HepG2 (cell line): ENCODE data around the gene PKNOX2. TPM values are rescaled to one million over a fixed set of nuclear protein-coding genes. Genes with fewer than 3 reads are reported as not detected.

Source experiments
- SOX6 ChIP-seq, 2 experiments: fragments of 450-650 bp in 1 of 2; sonication (generic) in 1 of 2; formaldehyde crosslinking in 1 of 2; IDR thresholded peaks; 2 replicates each; pipeline versions ENCODE4 v1.4.0 to v1.6.1; 2017 to 2020; ENCODE audit warnings: antibody characterized with exemption in 1 of 2, mild to moderate bottlenecking in 1 of 2, missing genetic modification reagents in 1 of 2
- polyA plus RNA-seq, 8 experiments: library from polyadenylated mRNA; depleted of rRNA in 3 of 8; stranded (reverse) in 7 of 8; unstranded in 1 of 8; fragments of >200 nt; fragmentation: Illumina TruSeq in 4 of 8; extraction: Trizol in 4 of 8; gene quantifications; 2 replicates each; pipeline versions ENCODE4 v1.2.1 to v1.2.3, GENCODE V29; 2011 to 2016; ENCODE audit warnings: low read depth in 4 of 8, missing spikeins in 1 of 8, mixed read lengths in 1 of 8; ENCODE audit not compliant: insufficient read depth in 1 of 8
- total RNA-seq, 5 experiments: library from RNA; depleted of rRNA; stranded (reverse); fragments of >200 nt; fragmentation: Illumina TruSeq; extraction: Trizol; gene quantifications; 2 replicates each; pipeline ENCODE4 v1.2.3, GENCODE V29; 2016; ENCODE audit warnings: low read depth in 1 of 5
- TF ChIP-seq, protein P1 (sequence below): sonication (generic); formaldehyde crosslinking; IDR thresholded peaks from one replicate; pipeline ENCODE4 v1.5.1; 2020; ENCODE audit warnings: mild to moderate bottlenecking, missing genetic modification reagents; ENCODE audit errors: not compliant biosample characterization
- TF ChIP-seq, protein P2 (sequence below): sonication (generic); formaldehyde crosslinking; IDR thresholded peaks from 2 replicates; pipeline ENCODE4 v1.9.0; 2021; ENCODE audit warnings: mild to moderate bottlenecking, missing genetic modification reagents
- TF ChIP-seq, protein P3 (sequence below): IDR thresholded peaks from 2 replicates; pipeline ENCODE4 v1.6.1; 2016

PKNOX2 gene
- total and polyA plus RNA-seq, 2 of the 13 experiments (the other 11 are each of a cell fraction or from before 2014, with no cell fraction given) = not detected

DNA sequence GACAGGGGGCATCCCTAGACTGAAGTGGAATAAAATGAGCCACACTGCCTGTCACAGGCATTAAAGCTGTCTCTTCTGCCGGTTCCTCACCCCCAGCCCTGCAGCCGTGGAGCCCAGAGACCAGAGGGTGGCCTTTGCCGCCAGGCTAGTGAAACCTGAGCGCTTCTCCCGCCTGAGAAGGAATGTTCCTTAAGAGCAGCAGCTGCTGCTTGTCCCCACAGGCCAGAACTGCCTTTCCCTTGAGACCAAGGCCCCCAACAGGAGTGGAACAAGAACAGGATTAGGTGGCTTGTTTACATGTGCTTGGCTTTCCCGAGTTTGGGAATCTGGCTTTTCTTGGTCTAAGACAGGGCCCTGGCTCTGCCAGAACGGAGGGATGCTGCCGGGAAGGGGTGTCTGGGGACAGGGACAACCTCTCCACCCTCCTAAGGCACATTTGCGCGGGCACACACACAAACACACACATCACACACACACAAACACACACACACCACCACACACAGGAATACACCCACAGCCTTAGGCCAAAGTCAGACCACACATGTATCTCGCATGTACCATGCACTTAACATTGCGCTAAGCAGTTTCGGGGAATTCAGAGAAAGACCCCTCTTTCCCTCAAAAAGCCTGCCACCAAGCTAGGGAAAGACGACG is 239.7 kb downstream of the PKNOX2 start (continued):
- TF ChIP-seq, protein P1, sequence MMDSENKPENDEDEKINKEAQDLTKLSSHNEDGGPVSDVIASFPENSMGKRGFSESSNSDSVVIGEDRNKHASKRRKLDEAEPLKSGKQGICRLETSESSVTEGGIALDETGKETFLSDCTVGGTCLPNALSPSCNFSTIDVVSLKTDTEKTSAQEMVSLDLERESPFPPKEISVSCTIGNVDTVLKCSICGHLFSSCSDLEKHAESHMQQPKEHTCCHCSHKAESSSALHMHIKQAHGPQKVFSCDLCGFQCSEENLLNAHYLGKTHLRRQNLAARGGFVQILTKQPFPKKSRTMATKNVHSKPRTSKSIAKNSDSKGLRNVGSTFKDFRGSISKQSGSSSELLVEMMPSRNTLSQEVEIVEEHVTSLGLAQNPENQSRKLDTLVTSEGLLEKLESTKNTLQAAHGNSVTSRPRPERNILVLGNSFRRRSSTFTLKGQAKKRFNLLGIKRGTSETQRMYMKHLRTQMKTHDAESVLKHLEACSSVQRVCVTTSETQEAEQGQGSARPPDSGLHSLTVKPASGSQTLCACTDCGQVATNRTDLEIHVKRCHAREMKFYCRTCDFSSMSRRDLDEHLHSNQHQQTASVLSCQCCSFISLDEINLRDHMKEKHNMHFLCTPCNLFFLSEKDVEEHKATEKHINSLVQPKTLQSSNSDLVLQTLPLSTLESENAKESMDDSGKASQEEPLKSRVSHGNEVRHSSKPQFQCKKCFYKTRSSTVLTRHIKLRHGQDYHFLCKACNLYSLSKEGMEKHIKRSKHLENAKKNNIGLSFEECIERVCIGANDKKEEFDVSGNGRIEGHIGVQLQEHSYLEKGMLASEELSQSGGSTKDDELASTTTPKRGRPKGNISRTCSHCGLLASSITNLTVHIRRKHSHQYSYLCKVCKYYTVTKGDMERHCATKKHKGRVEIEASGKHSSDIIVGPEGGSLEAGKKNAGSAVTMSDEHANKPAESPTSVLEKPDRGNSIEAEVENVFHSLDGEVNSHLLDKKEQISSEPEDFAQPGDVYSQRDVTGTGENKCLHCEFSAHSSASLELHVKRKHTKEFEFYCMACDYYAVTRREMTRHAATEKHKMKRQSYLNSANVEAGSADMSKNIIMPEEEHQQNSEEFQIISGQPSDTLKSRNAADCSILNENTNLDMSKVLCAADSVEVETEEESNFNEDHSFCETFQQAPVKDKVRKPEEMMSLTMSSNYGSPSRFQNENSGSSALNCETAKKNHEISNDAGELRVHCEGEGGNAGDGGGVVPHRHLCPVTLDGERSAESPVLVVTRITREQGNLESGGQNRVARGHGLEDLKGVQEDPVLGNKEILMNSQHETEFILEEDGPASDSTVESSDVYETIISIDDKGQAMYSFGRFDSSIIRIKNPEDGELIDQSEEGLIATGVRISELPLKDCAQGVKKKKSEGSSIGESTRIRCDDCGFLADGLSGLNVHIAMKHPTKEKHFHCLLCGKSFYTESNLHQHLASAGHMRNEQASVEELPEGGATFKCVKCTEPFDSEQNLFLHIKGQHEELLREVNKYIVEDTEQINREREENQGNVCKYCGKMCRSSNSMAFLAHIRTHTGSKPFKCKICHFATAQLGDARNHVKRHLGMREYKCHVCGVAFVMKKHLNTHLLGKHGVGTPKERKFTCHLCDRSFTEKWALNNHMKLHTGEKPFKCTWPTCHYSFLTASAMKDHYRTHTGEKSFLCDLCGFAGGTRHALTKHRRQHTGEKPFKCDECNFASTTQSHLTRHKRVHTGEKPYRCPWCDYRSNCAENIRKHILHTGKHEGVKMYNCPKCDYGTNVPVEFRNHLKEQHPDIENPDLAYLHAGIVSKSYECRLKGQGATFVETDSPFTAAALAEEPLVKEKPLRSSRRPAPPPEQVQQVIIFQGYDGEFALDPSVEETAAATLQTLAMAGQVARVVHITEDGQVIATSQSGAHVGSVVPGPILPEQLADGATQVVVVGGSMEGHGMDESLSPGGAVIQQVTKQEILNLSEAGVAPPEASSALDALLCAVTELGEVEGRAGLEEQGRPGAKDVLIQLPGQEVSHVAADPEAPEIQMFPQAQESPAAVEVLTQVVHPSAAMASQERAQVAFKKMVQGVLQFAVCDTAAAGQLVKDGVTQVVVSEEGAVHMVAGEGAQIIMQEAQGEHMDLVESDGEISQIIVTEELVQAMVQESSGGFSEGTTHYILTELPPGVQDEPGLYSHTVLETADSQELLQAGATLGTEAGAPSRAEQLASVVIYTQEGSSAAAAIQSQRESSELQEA (CRISPR knock-in tag) = peak; percentile 30
- no peak for TF ChIP-seq SOX6 (IDR thresholded peaks at IDR 0.05)
- no peak for TF ChIP-seq SOX6 (CRISPR knock-in tag; IDR thresholded peaks at IDR 0.05)
- TF ChIP-seq, protein P2, sequence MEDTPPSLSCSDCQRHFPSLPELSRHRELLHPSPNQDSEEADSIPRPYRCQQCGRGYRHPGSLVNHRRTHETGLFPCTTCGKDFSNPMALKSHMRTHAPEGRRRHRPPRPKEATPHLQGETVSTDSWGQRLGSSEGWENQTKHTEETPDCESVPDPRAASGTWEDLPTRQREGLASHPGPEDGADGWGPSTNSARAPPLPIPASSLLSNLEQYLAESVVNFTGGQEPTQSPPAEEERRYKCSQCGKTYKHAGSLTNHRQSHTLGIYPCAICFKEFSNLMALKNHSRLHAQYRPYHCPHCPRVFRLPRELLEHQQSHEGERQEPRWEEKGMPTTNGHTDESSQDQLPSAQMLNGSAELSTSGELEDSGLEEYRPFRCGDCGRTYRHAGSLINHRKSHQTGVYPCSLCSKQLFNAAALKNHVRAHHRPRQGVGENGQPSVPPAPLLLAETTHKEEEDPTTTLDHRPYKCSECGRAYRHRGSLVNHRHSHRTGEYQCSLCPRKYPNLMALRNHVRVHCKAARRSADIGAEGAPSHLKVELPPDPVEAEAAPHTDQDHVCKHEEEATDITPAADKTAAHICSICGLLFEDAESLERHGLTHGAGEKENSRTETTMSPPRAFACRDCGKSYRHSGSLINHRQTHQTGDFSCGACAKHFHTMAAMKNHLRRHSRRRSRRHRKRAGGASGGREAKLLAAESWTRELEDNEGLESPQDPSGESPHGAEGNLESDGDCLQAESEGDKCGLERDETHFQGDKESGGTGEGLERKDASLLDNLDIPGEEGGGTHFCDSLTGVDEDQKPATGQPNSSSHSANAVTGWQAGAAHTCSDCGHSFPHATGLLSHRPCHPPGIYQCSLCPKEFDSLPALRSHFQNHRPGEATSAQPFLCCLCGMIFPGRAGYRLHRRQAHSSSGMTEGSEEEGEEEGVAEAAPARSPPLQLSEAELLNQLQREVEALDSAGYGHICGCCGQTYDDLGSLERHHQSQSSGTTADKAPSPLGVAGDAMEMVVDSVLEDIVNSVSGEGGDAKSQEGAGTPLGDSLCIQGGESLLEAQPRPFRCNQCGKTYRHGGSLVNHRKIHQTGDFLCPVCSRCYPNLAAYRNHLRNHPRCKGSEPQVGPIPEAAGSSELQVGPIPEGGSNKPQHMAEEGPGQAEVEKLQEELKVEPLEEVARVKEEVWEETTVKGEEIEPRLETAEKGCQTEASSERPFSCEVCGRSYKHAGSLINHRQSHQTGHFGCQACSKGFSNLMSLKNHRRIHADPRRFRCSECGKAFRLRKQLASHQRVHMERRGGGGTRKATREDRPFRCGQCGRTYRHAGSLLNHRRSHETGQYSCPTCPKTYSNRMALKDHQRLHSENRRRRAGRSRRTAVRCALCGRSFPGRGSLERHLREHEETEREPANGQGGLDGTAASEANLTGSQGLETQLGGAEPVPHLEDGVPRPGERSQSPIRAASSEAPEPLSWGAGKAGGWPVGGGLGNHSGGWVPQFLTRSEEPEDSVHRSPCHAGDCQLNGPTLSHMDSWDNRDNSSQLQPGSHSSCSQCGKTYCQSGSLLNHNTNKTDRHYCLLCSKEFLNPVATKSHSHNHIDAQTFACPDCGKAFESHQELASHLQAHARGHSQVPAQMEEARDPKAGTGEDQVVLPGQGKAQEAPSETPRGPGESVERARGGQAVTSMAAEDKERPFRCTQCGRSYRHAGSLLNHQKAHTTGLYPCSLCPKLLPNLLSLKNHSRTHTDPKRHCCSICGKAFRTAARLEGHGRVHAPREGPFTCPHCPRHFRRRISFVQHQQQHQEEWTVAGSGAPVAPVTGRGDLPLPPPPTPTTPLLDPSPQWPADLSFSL (CRISPR knock-in tag) = 0 out of 2 replicates have a peak, but pooled peaks have one; percentile 34
- TF ChIP-seq, protein P3, sequence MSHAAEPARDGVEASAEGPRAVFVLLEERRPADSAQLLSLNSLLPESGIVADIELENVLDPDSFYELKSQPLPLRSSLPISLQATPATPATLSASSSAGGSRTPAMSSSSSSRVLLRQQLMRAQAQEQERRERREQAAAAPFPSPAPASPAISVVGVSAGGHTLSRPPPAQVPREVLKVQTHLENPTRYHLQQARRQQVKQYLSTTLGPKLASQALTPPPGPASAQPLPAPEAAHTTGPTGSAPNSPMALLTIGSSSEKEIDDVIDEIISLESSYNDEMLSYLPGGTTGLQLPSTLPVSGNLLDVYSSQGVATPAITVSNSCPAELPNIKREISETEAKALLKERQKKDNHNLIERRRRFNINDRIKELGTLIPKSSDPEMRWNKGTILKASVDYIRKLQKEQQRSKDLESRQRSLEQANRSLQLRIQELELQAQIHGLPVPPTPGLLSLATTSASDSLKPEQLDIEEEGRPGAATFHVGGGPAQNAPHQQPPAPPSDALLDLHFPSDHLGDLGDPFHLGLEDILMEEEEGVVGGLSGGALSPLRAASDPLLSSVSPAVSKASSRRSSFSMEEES (CRISPR knock-in tag) = no peak
